NT2/D1 (cell line): ENCODE results near the gene IRGC.

Experiments used
- SUZ12 ChIP-seq: IDR thresholded peaks from 2 replicates; pipeline ENCODE4 v1.6.1; 2011; ENCODE audit not compliant: insufficient read length, insufficient read depth; ENCODE audit errors: extremely low read depth
- YY1 ChIP-seq: IDR thresholded peaks from 2 replicates; pipeline ENCODE4 v1.6.1; 2011; ENCODE audit not compliant: insufficient read length, insufficient read depth
- ZNF274 ChIP-seq: IDR thresholded peaks from 2 replicates; pipeline ENCODE4 v1.6.1; 2011; ENCODE audit warnings: mild to moderate bottlenecking, low read depth, low read length

- TF ChIP-seq ZNF274 (no peak), YY1 (no peak), SUZ12 (no peak)
Observed at GRCh38 chr19:43705729-43706128, 10.1 kb upstream of the IRGC start.
